ENCODE results near the gene PSORS1C2. TPM values are rescaled to one million over a fixed set of nuclear protein-coding genes. Genes with fewer than 3 reads are reported as not detected.

The PSORS1C2 gene
- total RNA-seq, 4 donors from 2014 or later: 5.9 to 63.0 (median 27.8) TPM

DNA sequence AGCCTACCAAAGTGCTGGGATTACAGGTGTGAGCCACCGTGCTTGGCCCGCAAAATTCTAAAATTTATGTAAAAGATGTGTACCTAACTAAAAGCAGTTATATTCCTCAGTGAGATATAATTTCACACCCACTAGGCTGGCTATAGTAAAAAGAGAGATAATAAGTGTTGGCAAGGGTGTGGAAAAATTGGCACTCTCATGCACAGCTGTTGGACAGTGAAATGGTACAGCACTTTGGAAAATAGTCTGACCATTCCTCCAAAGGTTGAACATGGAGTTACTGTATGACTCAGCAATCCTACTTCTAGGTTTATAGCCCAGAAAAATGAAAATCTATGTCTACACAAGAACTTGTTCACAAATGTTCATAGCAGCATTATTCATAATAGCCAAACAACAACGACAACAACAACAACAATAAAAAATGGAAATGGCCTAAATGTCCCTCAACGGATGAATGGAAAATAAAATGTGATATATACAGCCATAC is 40.4 kb downstream of the PSORS1C2 start:
- TF ChIP-seq POLR2A (IDR thresholded peaks at IDR 0.05) (no peak), EP300 (IDR thresholded peaks at IDR 0.05) (no peak), CTCF (IDR thresholded peaks at IDR 0.05) (no peak), POLR2AphosphoS5 (IDR thresholded peaks at IDR 0.05) (no peak)
- Histone ChIP-seq H3K36me3 (no peaks in the 10 kb centered on the region), H3K4me1 (peaks cover 17% of the 10 kb centered on the region), H3K27ac (no peak overlapping the region), H3K4me3 (no peak overlapping the region), H3K27me3 (no peaks in the 10 kb centered on the region), H3K9me3 (no peaks in the 10 kb centered on the region)
- WGBS: 94% methylated on average over 4 of the region's 4 CpGs
- no peak for DNase-seq (ENCODE audit: low spot score in 2 of 2)

DNA sequence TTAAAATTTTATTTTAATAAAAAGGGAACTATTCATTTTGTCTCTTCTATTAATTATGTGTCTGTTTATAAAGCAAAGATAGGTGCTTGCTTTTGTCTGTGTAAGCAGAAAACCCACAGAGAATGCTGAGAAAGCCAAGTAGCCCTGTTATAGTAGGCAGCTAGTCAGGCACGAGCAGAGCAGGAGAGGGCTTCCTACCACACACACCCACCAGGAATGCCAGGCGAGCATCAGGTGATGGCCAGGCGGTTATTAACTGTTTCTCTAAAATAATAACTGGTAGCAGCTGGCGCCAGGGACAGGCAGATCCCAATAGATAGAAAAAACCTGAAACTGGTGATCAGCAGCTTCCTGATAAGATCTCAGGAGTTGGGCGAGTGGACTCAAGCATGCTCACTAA is 42.2 kb downstream of the PSORS1C2 start:
- 76% methylated on average over 5 of the region's 5 CpGs for WGBS
- no peaks in the 10 kb centered on the region for H3K36me3 ChIP-seq

DNA sequence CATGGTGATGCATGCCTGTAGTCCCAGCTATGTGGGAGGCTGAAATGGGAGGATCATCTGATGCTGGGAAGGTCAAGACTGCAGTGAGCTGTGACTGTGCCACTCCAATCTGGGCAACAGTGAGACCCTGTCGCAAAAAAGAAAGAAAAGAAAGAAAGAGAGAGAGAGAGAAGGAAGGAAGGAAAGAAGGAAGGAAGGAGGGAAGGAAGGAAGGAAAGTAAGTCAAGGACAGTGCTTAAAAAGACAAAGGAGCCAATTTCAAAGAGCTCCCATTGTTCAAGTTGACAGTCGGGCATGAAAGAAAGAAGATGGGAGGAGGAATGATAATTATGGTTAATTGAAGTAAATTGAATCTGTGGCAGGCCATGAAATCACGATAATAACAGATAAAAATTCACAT is 42.7 kb downstream of the PSORS1C2 start:
- no peak overlapping the region for H3K27ac ChIP-seq
- H3K4me1 ChIP-seq: peaks cover 14% of the 10 kb centered on the region
- TF ChIP-seq POLR2A (IDR thresholded peaks at IDR 0.05): no peak
- no peak for TF ChIP-seq EP300 (IDR thresholded peaks at IDR 0.05)
- TF ChIP-seq POLR2AphosphoS5 (IDR thresholded peaks at IDR 0.05): no peak
- no peak for TF ChIP-seq CTCF (IDR thresholded peaks at IDR 0.05)
- no peak for DNase-seq (ENCODE audit: low spot score in 2 of 2)
- no peaks in the 10 kb centered on the region for H3K9me3 ChIP-seq
- 80% methylated on average over 3 of the region's 3 CpGs for WGBS
- H3K4me3 ChIP-seq: no peak overlapping the region
- H3K36me3 ChIP-seq: no peaks in the 10 kb centered on the region
- no peaks in the 10 kb centered on the region for H3K27me3 ChIP-seq

More for the DNA sequence above, 42.2 kb downstream of the PSORS1C2 start:
- Histone ChIP-seq H3K27ac (no peak overlapping the region), H3K4me1 (peaks cover 14% of the 10 kb centered on the region), H3K9me3 (no peaks in the 10 kb centered on the region), H3K27me3 (no peaks in the 10 kb centered on the region), H3K4me3 (no peak overlapping the region)
- TF ChIP-seq POLR2AphosphoS5 (IDR thresholded peaks at IDR 0.05) (no peak), EP300 (IDR thresholded peaks at IDR 0.05) (no peak), CTCF (IDR thresholded peaks at IDR 0.05) (no peak), POLR2A (IDR thresholded peaks at IDR 0.05) (no peak)
- no peak for DNase-seq (ENCODE audit: low spot score in 2 of 2)

- Histone ChIP-seq H3K27me3 (no peaks in the 10 kb centered on the region), H3K4me1 (peaks cover 14% of the 10 kb centered on the region), H3K9me3 (no peaks in the 10 kb centered on the region), H3K36me3 (no peaks in the 10 kb centered on the region), H3K27ac (peak overlapping the region; percentile 39), H3K4me3 (no peak overlapping the region)
- DNase-seq (ENCODE audit: low spot score in 2 of 2): no peak
- WGBS: 30% methylated on average over 3 of the region's 3 CpGs
- TF ChIP-seq POLR2AphosphoS5 (IDR thresholded peaks at IDR 0.05) (peak in 1 of 3 donors; percentile 23), EP300 (IDR thresholded peaks at IDR 0.05) (no peak)
Observed at GRCh38 chr6:31094389-31094881, 44.4 kb downstream of the PSORS1C2 start.

GRCh38 chr6:31092769-31093505 is 45.9 kb downstream of the PSORS1C2 start:
- no peak for DNase-seq (ENCODE audit: low spot score in 2 of 2)
- no peak overlapping the region for H3K27ac ChIP-seq
- H3K36me3 ChIP-seq: no peaks in the 10 kb centered on the region
- H3K9me3 ChIP-seq: no peaks in the 10 kb centered on the region
- 83% methylated on average over 12 of the region's 12 CpGs for WGBS
- peaks cover 14% of the 10 kb centered on the region for H3K4me1 ChIP-seq
- H3K4me3 ChIP-seq: no peak overlapping the region
- no peak for TF ChIP-seq EP300 (IDR thresholded peaks at IDR 0.05)
- H3K27me3 ChIP-seq: no peaks in the 10 kb centered on the region

GRCh38 chr6:31092238-31092637 is 46.6 kb downstream of the PSORS1C2 start:
- DNase-seq (ENCODE audit: low spot score in 2 of 2): no peak
- TF ChIP-seq POLR2A (IDR thresholded peaks at IDR 0.05) (no peak), EP300 (IDR thresholded peaks at IDR 0.05) (no peak), POLR2AphosphoS5 (IDR thresholded peaks at IDR 0.05) (no peak), CTCF (IDR thresholded peaks at IDR 0.05) (no peak)
- Histone ChIP-seq H3K36me3 (no peaks in the 10 kb centered on the region), H3K4me3 (no peak overlapping the region), H3K4me1 (peaks cover 16% of the 10 kb centered on the region), H3K27ac (no peak overlapping the region), H3K9me3 (no peaks in the 10 kb centered on the region), H3K27me3 (no peaks in the 10 kb centered on the region)
- 96% methylated on average over 2 of the region's 2 CpGs for WGBS

All from suprapubic skin (tissue), 4 donors.